Gastrocnemius medialis (tissue), 4 donors: ENCODE data around the gene PSAP. TPM values are rescaled to one million over a fixed set of nuclear protein-coding genes. Genes with fewer than 3 reads are reported as not detected.
"Not testable (repeated sequence)": the region's sequence is repeated elsewhere in the genome, so short reads cannot be mapped to it uniquely, and the experiment has no call there.

Experiments used
- ATAC-seq, 2 donors: fragments of 150-250 bp; one replicate each; pipeline ENCODE4 v1.9.1; 2016
- DNase-seq, 2 donors: peaks; one replicate each; pipeline ENCODE4 v3.0.0-alpha.2; 2019
- H3K27ac ChIP-seq, 4 donors: fragments of 200-600 bp; sonication (generic); 1 replicate in 1 of 4; 2 replicates in 3 of 4; pipeline ENCODE4 v1.5.1; 2016 to 2018; ENCODE audit warnings: mild to moderate bottlenecking in 2 of 4, moderate library complexity in 1 of 4
- H3K27me3 ChIP-seq, 3 donors: fragments of 200-600 bp; sonication (generic) in 2 of 3; 1 replicate in 1 of 3; 2 replicates in 2 of 3; pipeline versions ENCODE4 v1.5.1 to v1.6.0; 2016 to 2019; ENCODE audit warnings: mild to moderate bottlenecking in 1 of 3, moderate library complexity in 1 of 3
- H3K36me3 ChIP-seq, 2 donors: fragments of 200-600 bp; sonication (generic) in 1 of 2; one replicate each; pipeline ENCODE4 v1.5.1; 2017 to 2018
- H3K4me1 ChIP-seq, 2 donors: fragments of 200-600 bp; sonication (generic) in 1 of 2; one replicate each; pipeline ENCODE4 v1.5.1; 2016 to 2017; ENCODE audit warnings: mild to moderate bottlenecking in 2 of 2
- H3K4me3 ChIP-seq, 4 donors: fragments of 200-600 bp; sonication (generic) in 3 of 4; 1 replicate in 1 of 4; 2 replicates in 3 of 4; pipeline ENCODE4 v1.5.1; 2016 to 2019; ENCODE audit warnings: mild to moderate bottlenecking in 2 of 4
- H3K9me3 ChIP-seq, 3 donors: fragments of 200-600 bp; sonication (generic) in 2 of 3; 1 replicate in 1 of 3; 2 replicates in 2 of 3; pipeline ENCODE4 v1.5.1; 2016 to 2019
- POLR2A ChIP-seq, 2 donors: fragments of 450-650 bp; IDR thresholded peaks; one replicate each; pipeline ENCODE4 v1.6.1; 2017; ENCODE audit warnings: antibody characterized with exemption in 2 of 2, mild to moderate bottlenecking in 2 of 2, moderate library complexity in 2 of 2
- in situ Hi-C, 4 donors: fragments of 200-750 bp; cut with MboI; loops; one replicate each; pipeline versions ENCODE4 v1.15.0 to v1.8.0; 2017; ENCODE audit warnings: low sequenced_read_pairs in 4 of 4
- intact Hi-C: fragments of 100-400 bp; cut with DNase I; formaldehyde crosslinking; loops from one replicate; pipeline ENCODE4 v1.15.1; 2023; ENCODE audit warnings: low total_unique reads
- total RNA-seq, 4 donors: library from RNA; depleted of rRNA; stranded (reverse); fragments of >200 nt; gene quantifications; one replicate each; pipeline versions ENCODE4 v1.1.0 to v1.2.3, GENCODE V29; 2016
- TF ChIP-seq, protein P1 (sequence below), 5 experiments: fragments of 450-650 bp in 3 of 5; fragments of 200-600 bp in 2 of 5; sonication (generic) in 2 of 5; IDR thresholded peaks in 4 of 5; conservative IDR thresholded peaks in 1 of 5; 1 replicate in 4 of 5; 2 replicates in 1 of 5; pipeline ENCODE4 v1.5.1; 2016 to 2019; ENCODE audit warnings: antibody characterized with exemption in 5 of 5, mild to moderate bottlenecking in 3 of 5, moderate library complexity in 3 of 5

Gene PSAP
- total RNA-seq, 4 donors from 2014 or later: 833 to 1,730 (median 1,179) TPM

DNA sequence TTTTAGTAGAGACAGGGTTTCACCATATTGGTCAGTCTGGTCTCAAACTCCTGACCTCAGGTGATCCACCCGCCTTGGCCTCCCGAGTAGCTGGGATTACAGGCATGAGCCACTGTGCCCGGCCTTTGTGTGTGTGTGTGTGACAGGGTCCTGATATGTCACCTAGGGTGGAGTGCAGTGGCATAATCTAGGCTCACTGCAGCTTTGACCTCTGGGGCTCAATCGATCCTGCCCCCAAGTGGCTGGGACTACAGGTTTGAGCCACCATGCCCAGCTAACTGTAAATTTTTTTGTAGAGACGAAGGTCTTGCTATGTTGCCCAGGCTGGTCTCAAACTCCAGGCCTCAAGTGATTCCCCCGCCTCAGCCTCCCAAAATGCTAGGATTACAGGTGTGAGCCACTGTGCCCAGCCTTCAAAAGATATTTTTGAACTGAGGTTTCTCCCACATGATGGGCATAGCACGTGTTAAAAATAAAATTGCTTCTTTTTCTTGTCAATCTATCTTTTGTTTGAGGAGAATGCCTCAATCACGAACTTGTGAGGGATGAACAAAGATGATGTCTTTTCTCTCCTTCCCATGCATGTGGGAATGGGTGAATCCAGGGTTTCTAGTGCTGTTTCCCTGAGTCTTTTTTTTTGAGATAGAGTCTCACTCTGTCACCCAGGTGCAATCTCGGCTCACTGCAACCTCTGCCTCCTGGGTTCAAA is 30.8 kb upstream of the PSAP start:
- ATAC-seq: no peak
- intact Hi-C loops: no loop called here
- TF ChIP-seq, protein P1, sequence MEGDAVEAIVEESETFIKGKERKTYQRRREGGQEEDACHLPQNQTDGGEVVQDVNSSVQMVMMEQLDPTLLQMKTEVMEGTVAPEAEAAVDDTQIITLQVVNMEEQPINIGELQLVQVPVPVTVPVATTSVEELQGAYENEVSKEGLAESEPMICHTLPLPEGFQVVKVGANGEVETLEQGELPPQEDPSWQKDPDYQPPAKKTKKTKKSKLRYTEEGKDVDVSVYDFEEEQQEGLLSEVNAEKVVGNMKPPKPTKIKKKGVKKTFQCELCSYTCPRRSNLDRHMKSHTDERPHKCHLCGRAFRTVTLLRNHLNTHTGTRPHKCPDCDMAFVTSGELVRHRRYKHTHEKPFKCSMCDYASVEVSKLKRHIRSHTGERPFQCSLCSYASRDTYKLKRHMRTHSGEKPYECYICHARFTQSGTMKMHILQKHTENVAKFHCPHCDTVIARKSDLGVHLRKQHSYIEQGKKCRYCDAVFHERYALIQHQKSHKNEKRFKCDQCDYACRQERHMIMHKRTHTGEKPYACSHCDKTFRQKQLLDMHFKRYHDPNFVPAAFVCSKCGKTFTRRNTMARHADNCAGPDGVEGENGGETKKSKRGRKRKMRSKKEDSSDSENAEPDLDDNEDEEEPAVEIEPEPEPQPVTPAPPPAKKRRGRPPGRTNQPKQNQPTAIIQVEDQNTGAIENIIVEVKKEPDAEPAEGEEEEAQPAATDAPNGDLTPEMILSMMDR (IDR thresholded peaks at IDR 0.05 in 4 of 5, conservative IDR thresholded peaks at IDR 0.05 in 1 of 5): no peak
- no peak for TF ChIP-seq POLR2A (IDR thresholded peaks at IDR 0.05)
- H3K36me3 ChIP-seq: no peaks in the 10 kb centered on the region
- H3K4me3 ChIP-seq: no peak overlapping the region
- H3K9me3 ChIP-seq: no peaks in the 10 kb centered on the region
- no peak overlapping the region for H3K27ac ChIP-seq
- in situ Hi-C loops: no loop called here
- peaks cover 13 to 14% of the 10 kb centered on the region in 2 donors for H3K4me1 ChIP-seq
- no peak for DNase-seq
- no peaks in the 10 kb centered on the region for H3K27me3 ChIP-seq

DNA sequence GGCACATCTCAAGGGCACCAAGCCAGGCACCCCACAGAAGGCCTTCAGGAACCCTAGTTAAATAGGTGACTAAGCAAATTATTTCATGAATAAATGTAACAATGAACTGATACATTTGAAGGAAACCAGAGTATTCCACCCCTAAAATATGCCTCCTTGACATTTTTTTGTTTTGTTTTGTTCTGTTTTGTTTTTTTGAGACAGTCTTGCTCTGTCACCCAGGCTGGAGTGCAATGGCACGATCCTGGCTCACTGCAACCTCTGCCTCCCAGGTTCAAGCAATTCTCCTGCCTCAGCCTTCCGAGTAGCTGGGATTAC is 30.2 kb upstream of the PSAP start:
- DNase-seq, H3K27me3 ChIP-seq, intact Hi-C loops, ATAC-seq, in situ Hi-C loops, H3K36me3 ChIP-seq, H3K4me3 ChIP-seq, H3K9me3 ChIP-seq, H3K27ac ChIP-seq: not testable (repeated sequence)
- H3K4me1 ChIP-seq: peaks cover 13 to 14% of the 10 kb centered on the region in 2 donors

DNA sequence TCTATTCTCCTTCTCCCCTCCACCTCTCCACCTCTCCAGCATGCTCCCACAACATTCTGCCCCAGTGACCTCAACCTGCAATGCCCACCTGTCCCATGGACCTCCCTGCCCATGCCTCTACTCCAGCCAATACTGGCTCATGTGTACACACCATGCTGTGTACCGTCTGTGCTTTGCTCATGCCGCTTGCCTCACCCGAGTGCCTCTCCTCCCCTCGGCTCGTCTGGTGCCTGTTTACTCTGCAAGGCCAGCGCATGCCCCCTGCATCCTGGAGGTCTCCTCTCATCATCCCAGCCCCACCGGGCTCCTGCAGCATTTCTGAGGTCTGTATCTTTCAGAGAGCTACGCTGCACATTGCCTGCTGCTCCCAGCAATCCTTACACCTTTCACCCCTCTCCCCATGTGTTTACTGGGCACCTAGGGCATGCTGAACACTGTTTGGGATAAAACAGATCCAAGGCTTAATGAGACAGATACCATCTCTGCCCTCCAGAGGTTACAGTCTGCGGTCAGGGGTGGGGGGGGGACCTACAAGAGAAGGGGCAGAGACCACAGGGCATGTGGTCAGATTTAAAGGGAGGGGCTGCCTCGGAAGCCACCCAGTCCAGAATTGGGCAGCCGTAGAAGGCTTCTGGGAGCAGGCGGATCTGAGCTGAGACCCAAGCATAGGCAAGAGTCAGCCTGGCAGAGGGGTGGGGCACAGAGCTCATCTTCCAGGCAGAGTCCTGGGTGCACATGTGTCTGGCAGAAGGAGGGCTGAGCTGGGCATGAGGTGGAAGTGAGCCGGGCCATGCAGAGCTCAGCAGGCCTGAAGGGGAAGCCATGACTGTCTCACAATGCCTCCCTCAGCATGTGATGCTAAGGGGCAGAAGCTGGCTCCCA is 29.6 kb upstream of the PSAP start:
- TF ChIP-seq, protein P1 (IDR thresholded peaks at IDR 0.05 in 4 of 5, conservative IDR thresholded peaks at IDR 0.05 in 1 of 5): no peak
- TF ChIP-seq POLR2A (IDR thresholded peaks at IDR 0.05): no peak
- H3K4me1 ChIP-seq: peaks cover 13 to 14% of the 10 kb centered on the region in 2 donors
- H3K27me3 ChIP-seq: no peaks in the 10 kb centered on the region
- peak; percentile 31 to 52 for DNase-seq
- intact Hi-C loops: no loop called here
- no peaks in the 10 kb centered on the region for H3K9me3 ChIP-seq
- no peaks in the 10 kb centered on the region for H3K36me3 ChIP-seq
- ATAC-seq: no peak
- in situ Hi-C loops: no loop called here
- H3K4me3 ChIP-seq: no peak overlapping the region
- H3K27ac ChIP-seq: no peak overlapping the region

DNA sequence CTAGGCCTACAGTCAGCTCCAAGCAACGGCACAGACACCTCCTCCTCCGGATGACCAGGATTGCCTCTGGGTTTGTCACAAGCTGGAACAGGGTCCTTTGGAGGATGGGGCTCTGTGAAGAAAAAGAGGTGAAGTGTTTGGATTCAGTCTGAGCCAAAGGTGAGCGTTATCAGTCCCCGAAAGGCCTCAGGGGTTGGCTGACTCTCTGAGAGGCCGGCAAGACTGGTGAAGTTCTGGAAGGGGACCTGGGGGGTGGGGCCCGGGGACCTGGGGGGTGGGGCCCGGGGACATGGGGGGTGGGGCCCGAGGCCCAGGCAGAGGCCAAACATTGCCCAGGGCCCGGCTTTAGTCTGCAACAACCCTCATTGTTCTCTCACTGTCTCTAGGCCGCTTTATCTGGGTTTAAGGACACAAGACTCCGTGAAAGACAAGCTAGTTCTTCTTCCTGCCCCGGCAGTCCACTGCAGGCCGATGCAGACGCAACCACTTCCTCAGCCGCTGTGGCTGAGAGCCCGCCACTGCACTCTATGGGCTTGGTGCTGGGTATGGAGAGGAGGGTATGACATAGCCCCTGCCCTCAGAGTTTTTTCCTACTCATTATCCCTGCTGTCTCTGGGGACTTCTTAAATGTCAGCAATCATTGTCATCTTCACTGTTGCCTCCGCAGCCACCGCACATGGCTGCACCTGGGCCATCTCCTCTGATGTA is 27.4 kb upstream of the PSAP start:
- Histone ChIP-seq H3K27me3 (no peaks in the 10 kb centered on the region), H3K27ac (no peak overlapping the region), H3K4me1 (peaks cover 9 to 10% of the 10 kb centered on the region in 2 donors), H3K9me3 (no peaks in the 10 kb centered on the region), H3K36me3 (no peaks in the 10 kb centered on the region), H3K4me3 (no peak overlapping the region)
- ATAC-seq: no peak
- no peak for DNase-seq
- in situ Hi-C loops: no loop called here
- intact Hi-C loops: no loop called here
- TF ChIP-seq, protein P1 (IDR thresholded peaks at IDR 0.05 in 4 of 5, conservative IDR thresholded peaks at IDR 0.05 in 1 of 5): no peak
- TF ChIP-seq POLR2A (IDR thresholded peaks at IDR 0.05): no peak

DNA sequence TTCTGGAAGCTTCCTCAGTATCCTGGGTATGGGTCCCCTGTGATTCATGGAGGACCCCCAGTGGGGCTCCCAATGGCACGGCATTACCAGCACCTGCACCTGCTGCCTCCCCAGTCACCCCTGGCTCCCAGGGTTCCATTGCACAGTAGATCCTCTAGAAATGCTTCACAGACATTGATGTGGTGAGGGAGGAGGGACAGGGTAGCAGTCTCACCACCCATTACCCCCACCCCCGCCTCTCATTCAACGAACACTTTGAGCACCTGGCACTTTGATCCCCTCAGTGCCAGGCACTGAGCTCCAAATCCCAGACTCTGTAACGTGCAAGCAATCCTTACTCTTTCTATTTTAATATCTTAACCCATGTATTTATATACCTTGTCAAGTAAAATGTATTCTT is 26.8 kb upstream of the PSAP start:
- ATAC-seq (no peak), DNase-seq (no peak)
- in situ Hi-C loops (no loop called here), intact Hi-C loops (no loop called here)
- H3K9me3 ChIP-seq: no peaks in the 10 kb centered on the region
- no peak overlapping the region for H3K4me3 ChIP-seq
- H3K4me1 ChIP-seq: peaks cover 2 to 4% of the 10 kb centered on the region in 2 donors
- TF ChIP-seq, protein P1 (IDR thresholded peaks at IDR 0.05 in 4 of 5, conservative IDR thresholded peaks at IDR 0.05 in 1 of 5): no peak
- no peak for TF ChIP-seq POLR2A (IDR thresholded peaks at IDR 0.05)
- no peak overlapping the region for H3K27ac ChIP-seq
- no peaks in the 10 kb centered on the region for H3K36me3 ChIP-seq
- H3K27me3 ChIP-seq: no peaks in the 10 kb centered on the region

- H3K9me3 ChIP-seq, ATAC-seq, H3K36me3 ChIP-seq, DNase-seq, H3K4me3 ChIP-seq, intact Hi-C loops, H3K4me1 ChIP-seq, H3K27me3 ChIP-seq, H3K27ac ChIP-seq: not testable (repeated sequence)
- in situ Hi-C loops: loop anchor here in 1 of 4 donors (25.0 kb wide), 1 partner anchor 362 kb away; no protein-coding TSS in a partner anchor
These were observed 23.8 kb upstream of the PSAP start for GRCh38 chr10:71874680-71875354.
